HL-60 (cell line): ENCODE data around the gene ERGIC1.

ENCODE experiments used
- GABPA ChIP-seq: IDR thresholded peaks from 2 replicates; pipeline ENCODE4 v1.6.1; 2012; ENCODE audit warnings: low read depth
- POLR2AphosphoS5 ChIP-seq: IDR thresholded peaks from 2 replicates; pipeline ENCODE4 v1.6.1; 2012; ENCODE audit warnings: low read depth
- TF ChIP-seq, protein P1 (sequence below): IDR thresholded peaks from one replicate; pipeline ENCODE4 v1.5.1; 2011; ENCODE audit warnings: low read length, control low read depth, inconsistent platforms; ENCODE audit not compliant: insufficient read depth

GRCh38 chr5:172952034-172952511, 118.0 kb downstream of the ERGIC1 start:
- no peak for TF ChIP-seq POLR2AphosphoS5
- TF ChIP-seq, protein P1, sequence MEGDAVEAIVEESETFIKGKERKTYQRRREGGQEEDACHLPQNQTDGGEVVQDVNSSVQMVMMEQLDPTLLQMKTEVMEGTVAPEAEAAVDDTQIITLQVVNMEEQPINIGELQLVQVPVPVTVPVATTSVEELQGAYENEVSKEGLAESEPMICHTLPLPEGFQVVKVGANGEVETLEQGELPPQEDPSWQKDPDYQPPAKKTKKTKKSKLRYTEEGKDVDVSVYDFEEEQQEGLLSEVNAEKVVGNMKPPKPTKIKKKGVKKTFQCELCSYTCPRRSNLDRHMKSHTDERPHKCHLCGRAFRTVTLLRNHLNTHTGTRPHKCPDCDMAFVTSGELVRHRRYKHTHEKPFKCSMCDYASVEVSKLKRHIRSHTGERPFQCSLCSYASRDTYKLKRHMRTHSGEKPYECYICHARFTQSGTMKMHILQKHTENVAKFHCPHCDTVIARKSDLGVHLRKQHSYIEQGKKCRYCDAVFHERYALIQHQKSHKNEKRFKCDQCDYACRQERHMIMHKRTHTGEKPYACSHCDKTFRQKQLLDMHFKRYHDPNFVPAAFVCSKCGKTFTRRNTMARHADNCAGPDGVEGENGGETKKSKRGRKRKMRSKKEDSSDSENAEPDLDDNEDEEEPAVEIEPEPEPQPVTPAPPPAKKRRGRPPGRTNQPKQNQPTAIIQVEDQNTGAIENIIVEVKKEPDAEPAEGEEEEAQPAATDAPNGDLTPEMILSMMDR: no peak
- TF ChIP-seq GABPA: no peak
